Kidney epithelial cell (primary cell): Measurements from ENCODE around the gene USB1. TPM values are rescaled to one million over a fixed set of nuclear protein-coding genes. Genes with fewer than 3 reads are reported as not detected.
A peak's percentile ranks its signal among the peaks of the same experiment; 100 is the strongest.
"Not testable (repeated sequence)": the region's sequence is repeated elsewhere in the genome, so short reads cannot be mapped to it uniquely, and the experiment has no call there.

Experiments
- DNase-seq: peaks from one replicate; pipeline ENCODE4 v3.0.0-alpha.2; 2010; ENCODE audit warnings: low read depth
- H3K27me3 ChIP-seq: 2 replicates; pipeline ENCODE4 v1.6.0; 2011; ENCODE audit warnings: low read length; ENCODE audit not compliant: control insufficient read depth, insufficient read depth
- H3K36me3 ChIP-seq: 2 replicates; pipeline ENCODE4 v1.5.1; 2011; ENCODE audit warnings: low read length; ENCODE audit not compliant: control insufficient read depth, insufficient read depth
- H3K4me3 ChIP-seq: 2 replicates; pipeline ENCODE4 v1.5.1; 2011; ENCODE audit warnings: low read depth, mild to moderate bottlenecking, control low read depth, low read length
- CTCF ChIP-seq: IDR thresholded peaks from 2 replicates; pipeline ENCODE4 v1.5.1; 2011; ENCODE audit warnings: mild to moderate bottlenecking, moderate library complexity, low read length, control low read depth, inconsistent platforms; ENCODE audit not compliant: insufficient read depth, poor library complexity, severe bottlenecking
- total RNA-seq: library from RNA; depleted of rRNA; stranded (reverse); fragments of >200 nt; gene quantifications from 2 replicates; pipeline ENCODE4 v1.2.3, GENCODE V29; 2015

USB1 gene
- total RNA-seq, 1 donor from 2014 or later: 50.2 TPM

- no peak for DNase-seq
- Histone ChIP-seq H3K36me3 (peaks cover 1% of the 10 kb centered on the region), H3K4me3 (peak overlapping the region; percentile 78), H3K27me3 (no peaks in the 10 kb centered on the region)
- no peak for TF ChIP-seq CTCF
Measured at GRCh38 chr16:58001781-58002415, 691 bp downstream of the USB1 start.

GRCh38 chr16:58002416-58002800, 1.2 kb downstream of the USB1 start:
- no peak for DNase-seq
- TF ChIP-seq CTCF: no peak
- Histone ChIP-seq H3K4me3 (no peak overlapping the region), H3K36me3 (peaks cover 1% of the 10 kb centered on the region), H3K27me3 (no peaks in the 10 kb centered on the region)

- Histone ChIP-seq H3K4me3 (no peak overlapping the region), H3K27me3 (no peaks in the 10 kb centered on the region), H3K36me3 (peaks cover 1% of the 10 kb centered on the region)
- TF ChIP-seq CTCF: no peak
- DNase-seq: no peak
Measured at GRCh38 chr16:58002936-58003335, 1.7 kb downstream of the USB1 start.

- not testable (repeated sequence) for H3K27me3 ChIP-seq, H3K4me3 ChIP-seq, DNase-seq, H3K36me3 ChIP-seq
Measured at GRCh38 chr16:58004736-58005135, 3.5 kb downstream of the USB1 start.

GRCh38 chr16:58009856-58010416, 8.7 kb downstream of the USB1 start:
- TF ChIP-seq CTCF: no peak
- no peak for DNase-seq
- Histone ChIP-seq H3K27me3 (no peaks in the 10 kb centered on the region), H3K4me3 (no peak overlapping the region), H3K36me3 (peaks cover 2% of the 10 kb centered on the region)

- H3K4me3 ChIP-seq: no peak overlapping the region
- H3K27me3 ChIP-seq: no peaks in the 10 kb centered on the region
- no peak for DNase-seq
- TF ChIP-seq CTCF: no peak
- H3K36me3 ChIP-seq: peaks cover 2% of the 10 kb centered on the region
Measured at GRCh38 chr16:58010886-58011285, 9.7 kb downstream of the USB1 start.
